Mesenteric fat pad (tissue), 1 donor: Measurements from ENCODE around the gene ITM2C. TPM values are rescaled to one million over a fixed set of nuclear protein-coding genes. Genes with fewer than 3 reads are reported as not detected.

Source experiments
- DNase-seq: peaks from one replicate; pipeline ENCODE4 v3.0.0-alpha.2; 2020; ENCODE audit warnings: low spot score
- total RNA-seq: library from RNA; stranded (reverse); fragmentation: NEBNext Ultra II Directional; extraction: Animal tissue kit (Norgen Biotek cat#: 25700); gene quantifications from one replicate; pipeline ENCODE4 v1.2.1, GENCODE V29; 2021
- donor health status: DM: yes; HTN: yes; CAD: no.

The ITM2C gene
- total RNA-seq, 1 donor from 2014 or later: 27.1 TPM

- peak; percentile 60 for DNase-seq
These were observed 7.6 kb downstream of the ITM2C start for GRCh38 chr2:230872151-230872967.

DNA sequence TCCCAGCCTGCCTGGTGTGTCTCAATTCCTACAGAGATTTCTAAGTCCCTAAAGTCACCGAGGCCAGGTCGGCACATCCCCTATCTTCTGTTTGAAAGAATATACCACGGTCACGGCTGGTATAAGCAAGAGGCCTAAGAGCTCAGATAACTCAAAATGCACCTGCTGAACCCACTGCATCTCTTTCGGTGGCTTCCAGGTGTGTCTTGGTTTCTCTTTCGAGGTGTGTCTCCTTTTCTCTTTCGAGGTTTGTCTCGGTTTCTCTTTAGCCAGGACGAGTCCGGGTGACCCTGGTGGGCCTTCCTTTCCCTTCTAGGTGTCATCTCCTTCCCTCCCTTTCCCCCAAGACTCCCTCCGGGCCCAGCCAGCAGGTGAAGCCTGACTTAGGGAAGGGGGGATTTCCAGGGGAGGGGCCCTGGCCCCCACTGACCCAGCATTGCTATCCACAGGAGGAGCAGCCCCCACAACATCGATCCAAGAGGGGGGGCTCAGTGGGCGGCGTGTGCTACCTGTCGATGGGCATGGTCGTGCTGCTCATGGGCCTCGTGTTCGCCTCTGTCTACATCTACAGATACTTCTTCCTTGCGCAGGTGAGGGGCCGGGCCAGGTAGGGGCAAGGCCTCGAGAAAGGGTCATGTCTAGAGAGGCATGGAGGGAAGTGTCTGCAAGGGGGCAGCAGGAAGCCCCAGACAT is 8.4 kb downstream of the ITM2C start:
- no peak for DNase-seq

DNA sequence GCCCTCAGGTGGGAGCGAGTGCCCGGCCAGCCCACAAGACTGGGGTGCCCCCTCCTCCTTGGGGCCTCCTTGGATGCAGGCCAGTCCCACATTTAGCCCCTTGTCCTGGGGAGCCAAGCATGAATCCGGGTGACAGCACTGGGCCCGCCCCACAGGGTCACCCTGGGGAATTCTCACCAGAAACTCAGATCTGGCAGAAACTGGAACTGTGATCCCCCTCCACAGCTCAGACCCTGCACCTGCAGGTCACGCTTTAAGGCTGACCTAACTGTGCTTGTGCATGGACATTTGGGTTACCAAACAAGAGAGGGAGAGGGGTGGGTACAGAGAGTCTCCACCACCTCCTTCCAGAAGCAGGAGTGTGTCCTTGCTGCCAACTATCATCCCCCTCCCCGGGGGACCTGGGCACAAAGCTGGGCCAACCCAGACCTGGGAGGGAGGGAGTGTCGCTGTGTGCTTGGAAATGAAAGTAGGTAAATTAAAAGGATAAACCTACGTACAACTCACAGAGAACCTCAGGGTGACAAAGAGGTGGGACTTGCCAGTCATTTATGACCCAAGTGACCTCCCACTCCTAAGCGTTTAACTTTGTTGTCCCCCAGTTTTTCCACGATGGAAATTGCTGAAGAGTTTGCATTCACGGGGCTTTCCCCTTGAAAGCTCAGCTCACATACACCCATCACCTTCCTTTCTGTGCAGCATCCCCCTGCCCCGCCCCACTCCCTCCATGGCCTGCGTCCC is 9.1 kb downstream of the ITM2C start:
- DNase-seq: peak; percentile 86

GRCh38 chr2:230874456-230874855 is 9.7 kb downstream of the ITM2C start:
- DNase-seq: peak; percentile 83

DNA sequence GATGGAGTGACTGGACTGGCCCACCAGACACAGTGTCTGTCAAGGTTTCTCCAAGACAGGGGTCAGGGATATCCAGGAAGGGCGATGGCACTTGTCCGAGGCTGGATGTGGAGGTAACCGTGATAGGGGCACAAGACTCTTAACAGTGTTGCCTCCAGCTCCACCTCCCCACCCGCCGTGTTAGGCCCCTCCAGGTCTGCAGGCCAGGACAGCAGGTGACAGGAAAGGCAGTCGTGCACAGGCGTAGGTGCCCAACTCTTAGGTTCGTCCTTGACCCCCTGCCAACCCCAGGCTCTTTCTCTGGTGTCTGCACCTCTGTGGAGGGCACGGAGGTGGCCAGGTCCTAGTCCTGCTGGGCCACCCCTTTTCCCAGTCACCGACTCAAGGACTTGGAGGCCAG is 10.1 kb downstream of the ITM2C start:
- no peak for DNase-seq

GRCh38 chr2:230875347-230876315 is 10.9 kb downstream of the ITM2C start:
- DNase-seq: peak; percentile 62

DNA sequence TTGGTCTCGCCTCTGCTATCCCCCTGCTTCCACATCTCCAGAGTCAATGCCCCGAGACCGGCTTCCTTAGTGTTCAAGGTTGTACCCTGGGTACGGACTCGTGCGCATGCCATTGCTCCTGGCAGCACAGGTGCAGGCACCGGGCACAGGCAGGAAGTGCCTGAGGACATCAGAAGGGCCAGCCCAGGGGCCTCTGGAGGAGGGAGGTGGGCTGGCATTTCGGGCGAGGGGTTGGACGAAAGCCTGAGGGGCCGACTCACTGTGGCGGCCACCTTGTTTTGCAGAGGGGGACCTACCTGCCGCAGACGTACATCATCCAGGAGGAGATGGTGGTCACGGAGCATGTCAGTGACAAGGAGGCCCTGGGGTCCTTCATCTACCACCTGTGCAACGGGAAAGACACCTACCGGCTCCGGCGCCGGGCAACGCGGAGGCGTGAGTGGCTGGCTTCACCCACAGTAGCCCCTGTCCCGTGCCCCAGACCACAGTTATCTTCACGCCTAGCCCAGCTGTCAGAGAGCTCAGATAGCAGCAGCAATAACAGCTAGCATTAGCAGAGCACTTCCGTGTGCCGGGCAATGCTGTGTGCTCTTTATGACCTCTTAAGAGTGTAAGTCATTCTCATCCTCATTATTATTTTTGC is 12.5 kb downstream of the ITM2C start:
- DNase-seq: peak; percentile 74

GRCh38 chr2:230877759-230878598 is 13.2 kb downstream of the ITM2C start:
- DNase-seq: peak; percentile 85

DNA sequence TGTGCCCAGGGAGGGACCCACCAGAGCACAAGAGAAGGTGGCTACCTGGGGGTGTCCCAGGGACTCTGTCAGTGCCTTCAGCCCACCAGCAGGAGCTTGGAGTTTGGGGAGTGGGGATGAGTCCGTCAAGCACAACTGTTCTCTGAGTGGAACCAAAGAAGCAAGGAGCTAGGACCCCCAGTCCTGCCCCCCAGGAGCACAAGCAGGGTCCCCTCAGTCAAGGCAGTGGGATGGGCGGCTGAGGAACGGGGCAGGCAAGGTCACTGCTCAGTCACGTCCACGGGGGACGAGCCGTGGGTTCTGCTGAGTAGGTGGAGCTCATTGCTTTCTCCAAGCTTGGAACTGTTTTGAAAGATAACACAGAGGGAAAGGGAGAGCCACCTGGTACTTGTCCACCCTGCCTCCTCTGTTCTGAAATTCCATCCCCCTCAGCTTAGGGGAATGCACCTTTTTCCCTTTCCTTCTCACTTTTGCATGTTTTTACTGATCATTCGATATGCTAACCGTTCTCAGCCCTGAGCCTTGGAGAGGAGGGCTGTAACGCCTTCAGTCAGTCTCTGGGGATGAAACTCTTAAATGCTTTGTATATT is 14.0 kb downstream of the ITM2C start:
- peak; percentile 85 for DNase-seq

DNA sequence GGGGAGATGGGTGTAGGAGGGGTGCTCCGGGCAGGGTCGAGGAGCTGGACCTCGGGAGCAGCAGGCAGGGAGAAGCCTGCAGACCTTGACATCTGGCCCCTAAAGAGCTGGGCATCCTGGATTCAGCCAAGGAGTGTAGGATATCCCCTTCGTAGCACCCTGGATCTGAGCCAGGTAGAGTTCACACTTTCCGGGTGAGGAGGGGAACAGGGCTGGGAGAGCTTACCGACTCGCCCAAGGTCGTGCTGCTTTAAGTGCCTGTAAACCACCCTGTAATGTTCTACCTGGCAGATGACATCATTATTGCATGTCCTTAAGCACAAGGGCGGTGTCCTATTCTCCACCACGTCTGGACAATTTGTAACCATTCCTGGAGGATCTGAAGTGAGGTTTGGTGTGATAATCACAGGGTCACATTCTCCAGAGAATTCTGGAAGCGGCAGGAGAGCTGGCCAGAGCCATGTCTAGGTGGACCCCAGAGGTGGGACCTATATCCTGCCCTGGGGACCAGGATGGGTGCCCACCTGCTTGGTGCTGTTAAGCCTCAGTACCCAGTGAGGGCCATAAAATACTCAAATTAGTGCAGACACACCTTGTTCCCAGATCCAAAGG is 14.6 kb downstream of the ITM2C start:
- no peak for DNase-seq

- DNase-seq: no peak
These were observed 15.1 kb downstream of the ITM2C start for GRCh38 chr2:230879891-230880290.

GRCh38 chr2:230881840-230882239 is 17.1 kb downstream of the ITM2C start:
- DNase-seq: no peak

GRCh38 chr2:230885463-230886130 is 20.9 kb downstream of the ITM2C start:
- DNase-seq: no peak

- no peak for DNase-seq
These were observed 21.5 kb downstream of the ITM2C start for GRCh38 chr2:230886206-230886605.

GRCh38 chr2:230886671-230887071 is 21.9 kb downstream of the ITM2C start:
- no peak for DNase-seq

DNA sequence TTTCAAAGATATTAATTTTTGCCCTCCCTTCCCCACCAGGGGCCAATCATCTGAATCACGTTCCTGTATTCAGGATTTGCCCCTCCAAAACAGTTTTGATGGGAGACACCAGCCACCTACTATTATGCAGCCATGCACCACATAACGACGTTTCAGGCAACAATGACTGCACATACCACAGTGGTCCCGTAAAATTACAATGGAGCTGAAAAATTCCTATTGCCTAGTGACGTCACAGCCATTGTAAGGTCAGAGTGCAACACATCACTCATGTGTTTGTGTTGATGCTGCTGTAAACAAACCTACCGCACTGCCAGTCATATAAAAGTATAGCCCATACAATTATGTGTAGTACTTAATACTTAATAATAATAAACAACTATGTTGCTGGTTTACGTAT is 22.6 kb downstream of the ITM2C start:
- no peak for DNase-seq

DNA sequence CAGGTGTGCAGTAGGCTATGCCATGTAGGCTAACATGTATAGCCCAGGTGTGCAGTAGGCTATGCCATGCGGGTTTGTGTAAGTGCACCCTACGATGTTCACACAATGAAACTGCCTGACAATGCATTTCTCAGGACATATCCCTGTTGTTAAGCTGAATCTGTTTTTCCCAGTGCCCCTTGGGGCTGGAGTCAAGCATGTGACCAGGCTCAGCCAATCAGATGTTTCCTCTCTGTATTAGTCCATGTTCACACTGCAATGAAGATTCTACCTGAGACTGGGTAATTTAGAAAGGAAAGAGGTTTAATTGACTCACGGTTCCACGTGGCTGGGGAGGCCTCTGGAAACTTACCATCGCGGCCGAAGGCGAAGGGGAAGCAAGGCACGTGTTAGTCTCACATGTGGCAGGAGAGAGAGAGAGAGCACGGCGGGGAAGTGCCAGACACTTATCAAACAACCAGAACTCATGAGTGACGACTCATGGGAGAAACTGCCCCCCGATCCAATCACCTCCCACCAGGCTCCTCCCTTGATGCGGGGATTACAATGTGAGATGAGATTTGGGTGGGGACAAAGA is 24.2 kb downstream of the ITM2C start:
- DNase-seq: no peak
